ENCODE measurements around the gene MEGF9.

- TF ChIP-seq CTCF (IDR thresholded peaks at IDR 0.05; ENCODE audit: insufficient read depth, low read length) (no peak), REST (IDR thresholded peaks at IDR 0.05; ENCODE audit: insufficient replicate concordance, low read depth) (no peak), SPI1 (IDR thresholded peaks at IDR 0.05; ENCODE audit: borderline replicate concordance, low read depth) (no peak)
These were observed 147.2 kb downstream of the MEGF9 start for GRCh38 chr9:120567081-120567480.

Data from HL-60 (cell line).